NCI-H187 (cell line): Measurements from ENCODE around the gene MCTP2.
"Not testable (repeated sequence)": the region's sequence is repeated elsewhere in the genome, so short reads cannot be mapped to it uniquely, and the experiment has no call there.

Source experiments
- DNase-seq, 2 experiments: peaks; one replicate each; lab custom pipeline; 2025; lab: John Stamatoyannopoulos, UW

MCTP2 gene

DNA sequence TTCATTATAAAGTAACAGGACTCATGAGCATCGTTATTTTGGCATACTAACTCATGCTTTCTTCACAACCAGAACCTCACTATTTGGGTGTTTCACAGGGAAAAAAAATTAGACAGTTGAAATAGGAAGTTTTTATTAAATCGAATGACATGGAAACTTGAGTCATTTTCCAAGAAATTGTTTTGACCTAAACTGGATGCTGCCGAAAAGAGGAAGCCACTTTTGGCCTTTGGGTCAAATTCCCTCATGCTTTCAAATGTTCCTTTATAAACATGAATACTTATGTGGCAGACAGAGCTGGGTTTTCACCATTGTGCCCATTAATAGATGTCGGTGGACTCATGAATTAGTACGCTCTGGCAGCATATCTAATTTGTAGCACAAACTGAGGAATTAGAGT is 224.9 kb downstream of the MCTP2 start:
- no peak for DNase-seq

DNA sequence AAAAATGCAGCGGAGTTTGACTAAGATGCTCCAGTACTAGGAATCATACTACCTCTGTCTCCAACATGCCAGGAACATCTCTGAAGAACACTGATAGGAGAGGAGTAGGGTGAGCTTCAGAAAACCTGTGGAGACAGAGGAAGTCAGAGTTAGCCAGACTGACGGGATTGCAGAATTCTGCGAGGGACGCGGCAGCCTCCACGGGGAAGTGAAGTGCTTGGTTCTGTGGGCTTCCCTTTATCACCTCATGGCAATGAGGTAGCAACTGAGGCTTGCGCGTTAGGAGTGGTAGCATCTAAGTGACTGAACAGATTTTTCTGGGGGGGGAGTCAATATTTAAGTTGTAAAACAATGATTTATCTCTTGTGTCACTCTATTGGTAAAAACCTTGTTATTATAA is 226.3 kb downstream of the MCTP2 start:
- no peak for DNase-seq

DNA sequence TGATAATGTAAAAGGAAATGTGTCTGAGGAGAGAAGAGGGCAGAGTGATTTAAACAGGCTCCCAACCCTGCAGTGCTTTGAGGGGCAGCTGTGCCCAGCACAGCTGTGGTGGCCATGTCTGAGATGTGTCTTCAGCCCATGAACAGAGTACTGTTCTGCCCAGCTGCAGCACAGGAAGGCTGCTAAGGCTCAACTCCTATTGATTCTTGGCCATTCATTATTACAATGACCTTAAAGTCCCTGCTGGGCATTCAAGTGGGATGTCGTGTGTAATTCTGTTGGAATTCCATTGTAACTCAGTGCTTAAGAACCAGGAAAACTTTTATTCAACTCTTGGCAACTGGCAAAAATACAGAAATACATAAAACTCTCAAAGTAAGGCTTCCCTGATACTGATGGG is 229.3 kb downstream of the MCTP2 start:
- DNase-seq: no peak

- no peak for DNase-seq
Observed at GRCh38 chr15:94467034-94467433, 235.7 kb downstream of the MCTP2 start.

- DNase-seq: no peak
Observed at GRCh38 chr15:94470492-94470891, 239.1 kb downstream of the MCTP2 start.

- DNase-seq: no peak
Observed at GRCh38 chr15:94476686-94477085, 245.3 kb downstream of the MCTP2 start.

DNA sequence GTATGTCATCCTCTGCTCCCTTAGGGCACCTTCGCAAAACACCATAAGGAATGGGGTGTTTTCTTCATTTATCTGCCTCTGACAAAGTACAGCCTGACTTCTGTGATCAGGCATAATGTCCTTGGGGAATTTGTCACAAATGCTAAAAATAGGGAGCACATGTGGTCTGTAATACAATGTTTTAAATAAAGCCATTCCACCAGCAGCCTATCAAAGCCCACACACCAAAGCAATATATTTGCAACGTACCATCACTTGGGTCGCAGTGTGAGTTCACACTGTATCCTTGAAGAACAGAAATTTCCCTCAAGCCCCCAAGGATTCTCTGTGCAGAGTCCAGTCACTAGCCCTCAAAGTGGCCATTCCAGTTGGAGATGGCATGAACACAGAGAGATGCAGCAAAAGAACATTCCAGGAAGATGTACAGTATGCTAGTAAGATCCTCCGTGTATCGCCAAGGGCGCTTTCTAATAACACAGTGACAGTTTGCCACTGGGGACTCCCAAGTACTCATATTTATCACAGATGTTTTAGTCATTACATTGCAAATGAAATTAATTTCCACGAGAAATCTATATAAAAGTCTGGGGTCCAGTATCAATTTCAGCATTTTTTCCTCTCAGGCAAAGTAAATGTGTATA is 246.7 kb downstream of the MCTP2 start:
- no peak for DNase-seq

DNA sequence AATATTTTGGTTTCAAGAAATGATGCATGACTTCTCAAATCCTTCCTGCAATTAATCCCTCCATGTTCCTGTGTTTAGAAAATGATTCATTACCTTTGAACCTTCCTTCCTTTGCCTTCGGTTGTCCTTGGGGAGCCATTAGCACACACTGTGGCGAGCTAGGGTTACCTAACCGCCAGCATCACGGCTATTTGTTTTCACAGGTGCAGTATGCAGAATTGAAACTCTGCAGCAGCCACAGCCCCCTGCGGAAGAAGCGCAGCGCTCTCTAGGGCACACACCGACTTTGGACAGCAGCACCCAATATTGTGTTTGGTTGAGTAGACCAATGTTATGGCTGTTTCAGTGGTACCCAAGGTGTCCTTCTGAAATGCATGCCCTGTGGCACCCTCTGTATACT is 247.4 kb downstream of the MCTP2 start:
- peak; percentile 31 to 44 for DNase-seq

- DNase-seq: no peak
Observed at GRCh38 chr15:94480289-94480834, 249.0 kb downstream of the MCTP2 start.

DNA sequence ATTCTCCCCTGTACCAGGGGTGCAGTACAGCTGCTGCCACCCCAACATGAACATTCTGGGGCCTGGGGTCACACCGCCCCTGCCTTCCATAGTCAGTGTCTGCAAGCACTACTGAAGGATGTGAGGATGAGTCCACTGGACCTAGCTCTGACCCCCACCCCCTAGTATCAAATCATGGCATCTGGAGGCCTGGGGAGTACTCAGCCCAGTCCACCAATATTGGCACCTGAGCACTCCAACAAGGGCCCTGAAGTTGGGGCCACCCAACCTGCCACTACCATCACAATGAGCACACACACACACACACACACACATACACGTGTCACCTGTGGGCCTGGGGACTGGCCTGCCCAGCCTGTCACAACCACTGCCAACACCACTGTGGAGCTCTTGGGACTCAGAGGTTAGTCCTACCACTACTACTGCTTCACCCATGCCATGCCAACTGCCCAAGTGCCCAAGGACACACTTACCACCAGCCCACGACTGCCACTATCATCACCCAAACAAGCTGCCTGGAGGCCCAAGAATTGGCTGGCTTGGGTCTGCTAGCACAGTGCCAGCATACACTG is 253.9 kb downstream of the MCTP2 start:
- no peak for DNase-seq

DNA sequence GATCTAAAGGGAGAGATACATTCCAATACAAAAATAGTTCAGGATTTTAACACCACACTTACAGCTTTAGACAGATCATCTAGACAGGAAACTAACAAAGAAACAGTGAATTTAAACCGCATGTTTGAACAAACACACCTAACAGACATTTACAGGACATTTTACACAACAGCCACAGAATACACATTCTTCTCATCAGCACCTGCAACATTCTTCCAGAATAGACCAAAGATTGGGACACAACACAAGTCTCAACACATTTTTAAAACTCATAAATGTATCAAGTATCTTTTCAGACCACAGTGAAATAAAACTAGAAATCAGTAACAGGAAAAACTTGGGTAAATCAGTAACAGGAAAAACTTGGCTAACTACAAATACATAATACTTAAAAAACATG is 256.3 kb downstream of the MCTP2 start:
- DNase-seq: no peak

GRCh38 chr15:94493176-94493575 is 261.8 kb downstream of the MCTP2 start:
- DNase-seq: no peak

DNA sequence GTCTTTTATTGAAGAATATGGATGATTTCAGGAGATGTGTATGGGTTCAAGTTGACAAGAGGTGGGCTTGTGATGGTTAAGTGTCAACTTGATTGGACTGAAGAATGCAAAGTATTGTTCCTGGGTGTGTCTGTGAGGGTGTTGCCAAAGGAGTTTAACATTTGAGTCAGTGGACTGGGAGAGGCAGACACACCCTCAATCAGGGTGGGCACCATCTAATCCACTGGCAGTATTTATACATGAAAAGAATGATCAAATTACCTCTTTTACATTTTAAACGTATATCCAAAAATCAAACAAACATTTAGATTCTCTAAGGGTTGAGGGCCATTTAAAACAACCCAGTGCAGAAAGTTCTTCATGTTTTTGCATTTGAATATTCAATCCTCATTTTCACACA is 262.2 kb downstream of the MCTP2 start:
- not testable (repeated sequence) for DNase-seq

DNA sequence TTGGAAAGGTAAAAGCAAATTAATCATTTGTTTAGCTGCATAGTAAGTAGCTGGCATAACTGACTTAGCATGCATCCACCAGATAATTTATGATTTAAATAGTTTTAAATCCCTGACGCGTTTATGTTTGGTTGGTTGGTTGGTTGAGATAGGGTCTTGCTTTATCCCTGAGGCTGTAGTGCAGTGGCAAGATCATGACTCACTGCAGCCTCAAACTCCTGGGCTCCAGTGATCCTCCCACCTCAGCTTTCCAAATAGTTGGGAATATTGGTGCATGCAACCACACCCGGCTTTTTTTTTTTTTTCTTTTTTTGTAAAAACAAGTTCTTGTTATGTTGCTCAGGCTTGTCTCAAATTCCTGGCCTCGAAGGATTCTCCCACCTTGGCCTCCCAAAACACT is 263.4 kb downstream of the MCTP2 start:
- DNase-seq: no peak

GRCh38 chr15:94503293-94503692 is 271.9 kb downstream of the MCTP2 start:
- no peak for DNase-seq

- DNase-seq: no peak
Observed at GRCh38 chr15:94509259-94509658, 277.9 kb downstream of the MCTP2 start.

GRCh38 chr15:94522125-94522524 is 290.8 kb downstream of the MCTP2 start:
- DNase-seq: no peak

- DNase-seq: no peak
Observed at GRCh38 chr15:94523873-94524272, 292.5 kb downstream of the MCTP2 start.

DNA sequence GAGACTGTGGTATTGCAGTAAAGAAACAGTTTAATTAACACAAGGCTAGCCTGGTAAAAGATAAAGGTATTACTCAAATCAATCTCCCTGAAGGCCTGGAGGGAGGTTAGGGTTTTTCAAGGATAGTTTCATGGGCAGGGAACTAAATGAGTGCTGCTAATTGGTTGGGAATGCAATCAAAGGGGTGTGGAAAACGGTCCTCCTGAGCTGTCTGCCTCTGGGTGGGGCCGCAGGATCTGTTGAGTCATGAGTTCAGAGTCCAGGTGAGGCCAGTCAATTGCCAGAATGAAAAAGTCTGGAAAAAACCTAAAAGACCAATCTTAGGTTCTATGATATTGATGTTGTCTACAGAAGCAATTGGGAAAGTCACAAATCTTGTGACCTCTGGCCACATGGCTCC is 293.2 kb downstream of the MCTP2 start:
- no peak for DNase-seq

DNA sequence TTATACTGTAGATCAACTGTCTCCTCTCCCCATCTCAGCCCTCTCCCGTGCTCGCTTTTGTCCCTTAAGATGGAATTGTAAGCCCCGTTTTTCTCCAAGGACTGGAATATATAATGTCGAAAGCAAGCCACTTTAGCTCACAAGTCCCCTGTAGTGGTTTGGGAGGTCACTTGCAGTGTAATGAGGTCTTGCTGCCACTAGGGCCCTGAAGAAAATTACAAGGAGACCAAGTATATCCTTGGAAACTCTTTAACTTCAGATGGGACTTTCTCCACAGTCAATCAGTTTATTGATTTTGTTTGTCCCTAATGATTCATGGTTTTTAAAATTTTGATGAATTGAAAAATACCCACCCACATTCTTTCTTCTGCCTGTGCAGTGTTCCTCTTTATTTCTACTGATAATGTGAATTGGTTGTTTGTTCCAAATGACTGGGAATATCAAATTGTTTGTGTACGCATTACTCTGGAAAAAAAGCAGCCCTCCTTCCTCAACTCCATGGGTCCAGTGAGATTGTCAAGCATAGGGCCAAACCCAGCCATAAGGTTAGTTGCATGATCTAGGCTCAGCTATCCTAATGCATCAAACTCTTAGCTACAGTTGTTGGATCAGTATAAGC is 294.8 kb downstream of the MCTP2 start:
- DNase-seq: no peak

- DNase-seq: no peak
Observed at GRCh38 chr15:94532226-94532625, 300.9 kb downstream of the MCTP2 start.
